Measurements from ENCODE around the gene ATM. TPM values are rescaled to one million over a fixed set of nuclear protein-coding genes. Genes with fewer than 3 reads are reported as not detected.

The ATM gene
- total RNA-seq, 2 experiments from 2014 or later, result 125 to 159 TPM

DNA sequence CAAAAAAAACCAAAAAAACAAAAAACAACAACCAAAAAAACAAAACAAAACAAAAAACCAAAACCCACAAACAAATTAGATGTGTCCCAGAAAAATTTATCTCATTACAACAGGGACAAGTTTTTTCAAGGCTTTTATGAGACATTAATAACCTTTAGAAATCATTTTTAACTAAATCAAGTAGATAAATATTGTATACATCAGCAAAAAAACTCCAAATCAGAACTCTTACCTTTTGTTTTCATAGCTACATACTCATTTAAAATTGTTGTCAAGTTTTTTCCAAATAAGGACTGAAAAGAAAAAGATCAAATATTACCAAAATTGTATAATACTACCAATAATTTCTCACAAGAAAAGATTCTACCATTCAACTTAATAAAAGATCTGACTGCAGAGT lies 29.1 kb upstream of the ATM start:
- Histone ChIP-seq H3K79me2 (ENCODE audit: insufficient read depth, low read depth, low read length) (peaks cover 36% of the 10 kb centered on the region), H3K9me3 (ENCODE audit: low read length) (no peaks in the 10 kb centered on the region), H3K9me2 (ENCODE audit: insufficient read depth, low read length) (no peaks in the 10 kb centered on the region), H3K4me2 (ENCODE audit: low read length) (no peak overlapping the region), H2AFZ (ENCODE audit: low read length) (no peak overlapping the region), H3K27ac (ENCODE audit: low read depth, low read length, poor library complexity, severe bottlenecking) (no peak overlapping the region), H4K20me1 (ENCODE audit: insufficient read depth, low read length) (no peaks in the 10 kb centered on the region; the same call in 1 of the 2 replicates), H3K36me3 (ENCODE audit: insufficient read depth, low read length) (peaks cover 99% of the 10 kb centered on the region), H3K4me1 (ENCODE audit: insufficient read depth, low read length, poor library complexity, severe bottlenecking) (no peaks in the 10 kb centered on the region), H3K4me3 (ENCODE audit: low read depth, low read length, poor library complexity, severe bottlenecking) (no peak overlapping the region)
- CTCF ChIA-PET (ENCODE audit: unreplicated experiment), result no interaction called here
- intact Hi-C loops (cut with micrococcal nuclease; ENCODE audit: unreplicated experiment), result no loop called here
- no TSS peak for BruUV-seq (replicated peaks)
- no peak for TF ChIP-seq EZH2phosphoT487 (IDR thresholded peaks at IDR 0.05; ENCODE audit: borderline replicate concordance, low read depth, low read length)
- TF ChIP-seq CTCF (conservative IDR thresholded peaks at IDR 0.05; ENCODE audit: low read length), result no peak
- no peak for DNase-seq (ENCODE audit: low spot score)
- POLR2A ChIA-PET, result interaction anchor here (0.5 to 1.4 kb wide), 5 partner anchors 10 to 27 kb away, joined by 3 to 4 read pairs (median 3); no protein-coding TSS in a partner anchor

- Histone ChIP-seq H3K4me3 (ENCODE audit: low read depth, low read length, poor library complexity, severe bottlenecking) (no peak overlapping the region), H4K20me1 (ENCODE audit: insufficient read depth, low read length) (no peaks in the 10 kb centered on the region; the same call in 1 of the 2 replicates), H3K36me3 (ENCODE audit: insufficient read depth, low read length) (peaks cover 100% of the 10 kb centered on the region), H3K9me2 (ENCODE audit: insufficient read depth, low read length) (no peaks in the 10 kb centered on the region), H3K9me3 (ENCODE audit: low read length) (no peaks in the 10 kb centered on the region), H2AFZ (ENCODE audit: low read length) (no peak overlapping the region), H3K4me1 (ENCODE audit: insufficient read depth, low read length, poor library complexity, severe bottlenecking) (no peaks in the 10 kb centered on the region), H3K27ac (ENCODE audit: low read depth, low read length, poor library complexity, severe bottlenecking) (no peak overlapping the region), H3K79me2 (ENCODE audit: insufficient read depth, low read depth, low read length) (peaks cover 36% of the 10 kb centered on the region), H3K4me2 (ENCODE audit: low read length) (no peak overlapping the region)
- BruUV-seq (replicated peaks), result no TSS peak
- ChIA-PET POLR2A (interaction anchor here (0.7 kb wide), 1 partner anchor 36 kb away, joined by 3 read pairs; no protein-coding TSS in a partner anchor), CTCF (ENCODE audit: unreplicated experiment) (no interaction called here)
- intact Hi-C loops (cut with micrococcal nuclease; ENCODE audit: unreplicated experiment), result no loop called here
- DNase-seq (ENCODE audit: low spot score), result no peak
- TF ChIP-seq EZH2phosphoT487 (IDR thresholded peaks at IDR 0.05; ENCODE audit: borderline replicate concordance, low read depth, low read length), result no peak
- no peak for TF ChIP-seq CTCF (conservative IDR thresholded peaks at IDR 0.05; ENCODE audit: low read length)
These were observed 26.0 kb upstream of the ATM start for GRCh38 chr11:108196901-108197300.

GRCh38 chr11:108197351-108197750 lies 25.5 kb upstream of the ATM start:
- Histone ChIP-seq H3K4me3 (ENCODE audit: low read depth, low read length, poor library complexity, severe bottlenecking) (no peak overlapping the region), H3K9me2 (ENCODE audit: insufficient read depth, low read length) (no peaks in the 10 kb centered on the region), H3K79me2 (ENCODE audit: insufficient read depth, low read depth, low read length) (peaks cover 36% of the 10 kb centered on the region), H4K20me1 (ENCODE audit: insufficient read depth, low read length) (no peaks in the 10 kb centered on the region; the same call in 1 of the 2 replicates), H3K27ac (ENCODE audit: low read depth, low read length, poor library complexity, severe bottlenecking) (no peak overlapping the region), H3K36me3 (ENCODE audit: insufficient read depth, low read length) (peaks cover 100% of the 10 kb centered on the region), H2AFZ (ENCODE audit: low read length) (no peak overlapping the region), H3K9me3 (ENCODE audit: low read length) (no peaks in the 10 kb centered on the region; the same call in 1 of the 2 replicates), H3K4me2 (ENCODE audit: low read length) (no peak overlapping the region), H3K4me1 (ENCODE audit: insufficient read depth, low read length, poor library complexity, severe bottlenecking) (no peaks in the 10 kb centered on the region)
- intact Hi-C loops (cut with micrococcal nuclease; ENCODE audit: unreplicated experiment), result no loop called here
- ChIA-PET POLR2A (no interaction called here), CTCF (ENCODE audit: unreplicated experiment) (no interaction called here)
- no TSS peak for BruUV-seq (replicated peaks)
- TF ChIP-seq EZH2phosphoT487 (IDR thresholded peaks at IDR 0.05; ENCODE audit: borderline replicate concordance, low read depth, low read length) (no peak), CTCF (conservative IDR thresholded peaks at IDR 0.05; ENCODE audit: low read length) (no peak)
- no peak for DNase-seq (ENCODE audit: low spot score)

All from OCI-LY7 (cell line).